H9 (cell line): ENCODE data around the gene ZNF426. TPM values are rescaled to one million over a fixed set of nuclear protein-coding genes. Genes with fewer than 3 reads are reported as not detected.
"Not testable (repeated sequence)": the region's sequence is repeated elsewhere in the genome, so short reads cannot be mapped to it uniquely, and the experiment has no call there.

Experiments used
- DNase-seq: peaks from one replicate; pipeline ENCODE4 v3.0.0-alpha.2; 2017
- H2AFZ ChIP-seq: one replicate; pipeline ENCODE4 v1.6.1; 2013; ENCODE audit warnings: mild to moderate bottlenecking, low read length, control low read depth, moderate library complexity
- H2AK5ac ChIP-seq: 2 replicates; pipeline ENCODE4 v1.6.1; 2013; ENCODE audit warnings: low read length, control low read depth, mixed read lengths; ENCODE audit not compliant: insufficient read length
- H2BK120ac ChIP-seq: one replicate; pipeline ENCODE4 v1.6.1; 2013; ENCODE audit warnings: low read depth, mild to moderate bottlenecking, low read length, control low read depth, inconsistent platforms; ENCODE audit not compliant: poor library complexity, severe bottlenecking
- H2BK12ac ChIP-seq: 2 replicates; pipeline ENCODE4 v1.6.1; 2013; ENCODE audit warnings: low read length, control low read depth, mixed read lengths, low read depth; ENCODE audit not compliant: insufficient read length
- H2BK15ac ChIP-seq: 2 replicates; pipeline ENCODE4 v1.6.1; 2013; ENCODE audit warnings: low read depth, low read length, control low read depth
- H2BK20ac ChIP-seq: one replicate; pipeline ENCODE4 v1.6.1; 2013; ENCODE audit warnings: low read depth, mild to moderate bottlenecking, low read length, control low read depth, inconsistent platforms; ENCODE audit not compliant: poor library complexity, severe bottlenecking
- H2BK5ac ChIP-seq: 2 replicates; pipeline ENCODE4 v1.6.1; 2013; ENCODE audit warnings: low read length, control low read depth, mixed read lengths; ENCODE audit not compliant: insufficient read length
- H3K14ac ChIP-seq: 2 replicates; pipeline ENCODE4 v1.6.1; 2013; ENCODE audit warnings: low read length, control low read depth; ENCODE audit not compliant: insufficient read depth
- H3K18ac ChIP-seq: 2 replicates; pipeline ENCODE4 v1.6.1; 2013; ENCODE audit warnings: low read depth, mild to moderate bottlenecking, mixed read lengths, low read length, control low read depth; ENCODE audit not compliant: insufficient read length
- H3K23ac ChIP-seq: 2 replicates; pipeline ENCODE4 v1.6.1; 2013; ENCODE audit warnings: low read length, control low read depth, mixed read lengths, low read depth; ENCODE audit not compliant: insufficient read length
- H3K23me2 ChIP-seq: 2 replicates; pipeline ENCODE4 v1.6.1; 2013; ENCODE audit warnings: low read depth, mild to moderate bottlenecking, mixed read lengths, low read length, control low read depth; ENCODE audit not compliant: insufficient read length, poor library complexity, severe bottlenecking
- H3K27ac ChIP-seq: 2 replicates; pipeline ENCODE4 v1.5.1; 2013; ENCODE audit warnings: low read length, control low read depth, mixed read lengths, low read depth; ENCODE audit not compliant: insufficient read length
- H3K27me3 ChIP-seq: 2 replicates; pipeline ENCODE4 v1.6.1; 2013; ENCODE audit warnings: low read length, control low read depth, inconsistent platforms; ENCODE audit not compliant: insufficient read depth
- H3K4ac ChIP-seq: 2 replicates; pipeline ENCODE4 v1.6.1; 2013; ENCODE audit warnings: low read depth, mild to moderate bottlenecking, control low read depth, inconsistent platforms, low read length, moderate library complexity
- H3K4me1 ChIP-seq: 2 replicates; pipeline ENCODE4 v1.6.1; 2013; ENCODE audit warnings: low read length, control low read depth, inconsistent platforms; ENCODE audit not compliant: insufficient read depth
- H3K4me2 ChIP-seq: 2 replicates; pipeline ENCODE4 v1.6.1; 2013; ENCODE audit warnings: low read length, control low read depth, mixed read lengths; ENCODE audit not compliant: insufficient read length, insufficient read depth
- H3K56ac ChIP-seq: 2 replicates; pipeline ENCODE4 v1.6.1; 2013; ENCODE audit warnings: low read depth, mild to moderate bottlenecking, mixed read lengths, low read length, control low read depth; ENCODE audit not compliant: insufficient read length
- H3K79me1 ChIP-seq: 2 replicates; pipeline ENCODE4 v1.6.1; 2013; ENCODE audit warnings: low read depth, mild to moderate bottlenecking, moderate library complexity, low read length, control low read depth, inconsistent platforms; ENCODE audit not compliant: insufficient read depth, poor library complexity, severe bottlenecking
- H3K79me2 ChIP-seq: 2 replicates; pipeline ENCODE4 v1.6.1; 2013; ENCODE audit warnings: low read length, control low read depth, inconsistent platforms; ENCODE audit not compliant: insufficient read depth
- H3K9ac ChIP-seq: 2 replicates; pipeline ENCODE4 v1.6.1; 2013; ENCODE audit warnings: low read length, control low read depth, mixed read lengths; ENCODE audit not compliant: insufficient read length; ENCODE audit errors: extremely low read depth
- H3K9me3 ChIP-seq: one replicate; pipeline ENCODE4 v1.6.1; 2013; ENCODE audit warnings: low read depth, low read length, inconsistent platforms; ENCODE audit not compliant: control insufficient read depth
- H3T11ph ChIP-seq: one replicate; pipeline ENCODE4 v1.6.1; 2013; ENCODE audit warnings: mild to moderate bottlenecking, low read length, control low read depth, inconsistent platforms
- H4K20me1 ChIP-seq: one replicate; pipeline ENCODE4 v1.6.1; 2013; ENCODE audit not compliant: control insufficient read depth, insufficient read length, insufficient read depth
- H4K5ac ChIP-seq: 2 replicates; pipeline ENCODE4 v1.6.1; 2013; ENCODE audit warnings: low read depth, mild to moderate bottlenecking, mixed read lengths, low read length, control low read depth; ENCODE audit not compliant: insufficient read length
- H4K8ac ChIP-seq: replicated peaks from 2 replicates; pipeline ENCODE4 v1.6.1; 2013; ENCODE audit warnings: low read length, control low read depth, mixed read lengths, low read depth; ENCODE audit not compliant: insufficient read length
- H4K91ac ChIP-seq: 2 replicates; pipeline ENCODE4 v1.6.1; 2013; ENCODE audit warnings: low read depth, mild to moderate bottlenecking, moderate library complexity, mixed read lengths, low read length, control low read depth; ENCODE audit not compliant: insufficient read length
- H3K27ac Mint-ChIP-seq, 3 experiments: 2 replicates in 2 of 3; 3 replicates in 1 of 3; pipeline ENCODE4 v1.8.0; 2020 to 2021; ENCODE audit warnings: mixed read lengths in 3 of 3, mild to moderate bottlenecking in 1 of 3, moderate library complexity in 1 of 3
- H3K27me3 Mint-ChIP-seq: 2 replicates; pipeline ENCODE4 v1.8.0; 2021; ENCODE audit warnings: low read depth, mild to moderate bottlenecking, moderate library complexity, mixed read lengths
- H3K36me3 Mint-ChIP-seq, 3 experiments: 2 replicates in 2 of 3; 3 replicates in 1 of 3; pipeline ENCODE4 v1.8.0; 2020 to 2021; ENCODE audit warnings: low read depth in 3 of 3, mixed read lengths in 3 of 3; ENCODE audit not compliant: insufficient read depth in 1 of 3
- H3K4me1 Mint-ChIP-seq, 2 experiments: 2 replicates each; pipeline ENCODE4 v1.8.0; 2020; ENCODE audit warnings: mixed read lengths in 2 of 2
- H3K4me3 Mint-ChIP-seq, 2 experiments: 2 replicates in 1 of 2; 3 replicates in 1 of 2; pipeline ENCODE4 v1.8.0; 2020 to 2021; ENCODE audit warnings: mild to moderate bottlenecking in 2 of 2, mixed read lengths in 2 of 2, moderate library complexity in 1 of 2
- H3K9me3 Mint-ChIP-seq, 2 experiments: 2 replicates in 1 of 2; 3 replicates in 1 of 2; pipeline ENCODE4 v1.8.0; 2020; ENCODE audit warnings: mild to moderate bottlenecking in 2 of 2, mixed read lengths in 2 of 2, moderate library complexity in 1 of 2
- WGBS: extraction: QIAGEN DNeasy Blood & Tissue Kit; methylation state at CpG from one replicate; pipeline ENCODE4 v1.1.7; 2013; ENCODE audit warnings: missing lambda C conversion rate, low lambda C conversion rate, mixed read lengths; ENCODE audit not compliant: insufficient read length; ENCODE audit errors: extremely low coverage; 5-methylcytosine and 5-hydroxymethylcytosine counted together
- total RNA-seq: library from RNA; stranded (reverse); gene quantifications from 2 replicates; pipeline ENCODE4 v1.2.1, GENCODE V29; 2021

Gene ZNF426
- total RNA-seq, 1 experiment from 2014 or later = 29.4 TPM

DNA sequence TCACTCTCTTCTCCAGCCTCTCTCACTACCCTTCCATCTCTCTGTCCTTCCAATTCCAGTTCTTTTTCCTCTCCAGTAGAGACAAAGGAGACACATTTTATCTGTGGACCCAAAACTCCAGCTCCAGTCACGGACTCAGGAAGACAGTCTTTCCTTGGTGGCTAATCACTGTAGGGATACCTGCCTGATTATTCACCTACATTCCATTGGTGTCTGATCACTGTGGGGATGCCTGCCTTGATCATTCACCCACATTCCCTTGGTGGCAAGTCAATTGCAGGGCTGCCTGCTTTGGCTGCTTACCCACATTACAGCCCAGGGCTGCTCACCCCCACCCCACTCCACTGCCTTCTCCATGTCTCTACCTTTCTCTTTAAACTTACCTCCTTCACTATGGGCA lies 1.5 kb upstream of the ZNF426 start:
- H3K27me3 Mint-ChIP-seq, H3K79me1 ChIP-seq, H3K4me2 ChIP-seq, H3K18ac ChIP-seq, H2AFZ ChIP-seq, H4K20me1 ChIP-seq, H2BK15ac ChIP-seq, H3K4me1 ChIP-seq, H4K8ac ChIP-seq, H3K79me2 ChIP-seq, H3K4ac ChIP-seq, H4K5ac ChIP-seq, H4K91ac ChIP-seq, H3K56ac ChIP-seq, H3K9me3 ChIP-seq, H3K27ac ChIP-seq, H2BK5ac ChIP-seq, H3K9ac ChIP-seq, H3K27me3 ChIP-seq, H3K23me2 ChIP-seq, H3K23ac ChIP-seq, H3K4me1 Mint-ChIP-seq, H2BK12ac ChIP-seq, DNase-seq, H2BK20ac ChIP-seq, H2AK5ac ChIP-seq, H3K14ac ChIP-seq, H3T11ph ChIP-seq, H2BK120ac ChIP-seq: not testable (repeated sequence)
- H3K9me3 Mint-ChIP-seq = peaks cover 43 to 54% of the 10 kb centered on the region in 2 experiments
- peak overlapping the region; percentile 99 to 100; a peak in 3 of 5 replicates for H3K4me3 Mint-ChIP-seq
- no CpG with 5 or more reads among the region's 1 CpG for WGBS
- H3K36me3 Mint-ChIP-seq = peaks cover 27 to 35% (median 30%) of the 10 kb centered on the region in 3 experiments
- H3K27ac Mint-ChIP-seq = peak overlapping the region in 1 of 3 experiments; percentile 88; a peak in 1 of 7 replicates

DNA sequence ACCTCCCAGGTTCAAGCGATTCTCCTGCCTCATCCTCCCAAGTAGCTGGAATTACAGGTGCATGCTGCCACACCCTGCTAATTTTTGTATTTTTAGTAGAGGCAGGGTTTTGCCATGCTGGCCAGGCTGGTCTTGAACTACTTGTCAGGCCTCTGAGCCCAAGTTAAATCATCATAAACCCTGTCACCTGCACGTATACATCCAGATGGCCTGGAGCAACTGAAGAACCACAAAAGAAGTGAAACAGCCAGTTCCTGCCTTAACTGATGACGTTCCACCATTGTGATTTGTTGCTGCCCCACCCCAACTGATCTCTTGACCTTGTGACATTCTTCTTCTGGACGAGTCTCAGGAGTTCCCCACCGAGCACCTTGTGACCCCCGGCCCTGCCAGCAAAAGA lies 756 bp upstream of the ZNF426 start:
- not testable (repeated sequence) for H4K5ac ChIP-seq, H3K9me3 ChIP-seq, H3K79me1 ChIP-seq, H3K23ac ChIP-seq, H2BK12ac ChIP-seq, H2BK15ac ChIP-seq, H2BK20ac ChIP-seq, H3K14ac ChIP-seq, DNase-seq, H3K23me2 ChIP-seq, H2BK120ac ChIP-seq, H3K27me3 Mint-ChIP-seq, H3K9ac ChIP-seq, H3K56ac ChIP-seq, H2AFZ ChIP-seq, H2BK5ac ChIP-seq, H4K91ac ChIP-seq, H3K4ac ChIP-seq, H3T11ph ChIP-seq, H4K20me1 ChIP-seq, H3K27me3 ChIP-seq, H3K4me1 Mint-ChIP-seq, H3K79me2 ChIP-seq, H3K4me1 ChIP-seq, H2AK5ac ChIP-seq
- peaks cover 46 to 62% of the 10 kb centered on the region in 2 experiments for H3K9me3 Mint-ChIP-seq
- peak overlapping the region; percentile 99 to 100 for H3K4me3 Mint-ChIP-seq
- Histone ChIP-seq H3K4me2 (peak overlapping the region; percentile 63), H4K8ac (peak overlapping the region; percentile 95), H3K18ac (peak overlapping the region; percentile 28), H3K27ac (peak overlapping the region; percentile 89)
- peaks cover 35 to 42% (median 37%) of the 10 kb centered on the region in 3 experiments for H3K36me3 Mint-ChIP-seq
- peak overlapping the region in 1 of 3 experiments; percentile 100; a peak in 3 of 7 replicates for H3K27ac Mint-ChIP-seq
- WGBS = no CpG with 5 or more reads among the region's 6 CpGs
